Muscle of arm (tissue), 12 donors: ENCODE results near the gene MLX. TPM values are rescaled to one million over a fixed set of nuclear protein-coding genes. Genes with fewer than 3 reads are reported as not detected.
"Not testable (repeated sequence)": the region's sequence is repeated elsewhere in the genome, so short reads cannot be mapped to it uniquely, and the experiment has no call there.

ENCODE experiments used
- DNase-seq: peaks from one replicate; pipeline ENCODE4 v3.0.0-alpha.2; 2013
- polyA plus RNA-seq, 12 donors: library from polyadenylated mRNA; unstranded; fragments of 120-200 nt; gene quantifications; one replicate each; pipeline ENCODE4 v1.2.1, GENCODE V29; 2013; ENCODE audit not compliant: insufficient read length in 12 of 12

The MLX gene
- polyA plus RNA-seq, 12 donors: 33.2 to 42.8 (median 37.5) TPM; not detected in 1

- DNase-seq: no peak
Observed at GRCh38 chr17:42531455-42532354, 35.2 kb upstream of the MLX start.

DNA sequence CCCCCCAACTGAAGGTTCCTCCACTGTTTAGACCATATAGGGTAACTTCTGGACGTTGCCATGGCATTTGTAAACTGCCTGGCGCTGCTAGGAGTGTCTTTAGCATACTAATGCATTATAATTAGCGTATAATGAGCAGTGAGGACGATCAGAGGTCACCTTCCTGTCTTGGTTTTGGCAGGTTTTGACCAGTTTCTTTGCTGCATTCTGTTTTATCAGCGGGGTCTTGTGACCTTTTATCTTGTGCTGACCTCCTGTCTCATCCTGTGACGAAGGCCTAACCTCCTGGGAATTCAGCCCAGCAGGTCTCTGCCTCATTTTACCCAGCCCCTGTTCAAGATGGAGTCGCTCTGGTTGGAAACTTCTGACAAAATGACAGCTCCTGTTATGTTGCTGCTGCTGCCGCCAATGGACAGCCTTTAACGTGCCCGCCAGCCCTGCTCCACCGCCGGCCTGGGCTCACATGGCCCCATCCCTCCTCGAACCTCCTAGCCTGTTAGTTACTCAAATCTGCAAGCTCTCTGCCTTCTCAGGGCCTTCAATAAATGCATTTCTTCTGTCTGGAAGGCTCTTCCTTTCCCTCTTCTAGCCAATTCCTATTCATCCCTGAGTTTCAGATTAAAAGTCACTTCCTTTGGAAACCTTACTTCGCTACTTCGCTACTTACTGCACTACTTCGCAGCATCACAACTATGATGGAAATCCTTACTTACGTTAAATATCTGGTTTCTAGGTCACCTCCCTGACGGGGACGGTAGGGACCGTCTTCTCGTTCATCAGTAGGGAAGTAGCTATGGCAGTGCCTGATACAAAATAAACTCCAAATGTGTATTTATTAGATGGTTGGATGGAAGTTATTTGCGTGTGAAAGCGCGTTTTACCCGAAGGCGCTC is 31.5 kb upstream of the MLX start:
- no peak for DNase-seq

DNA sequence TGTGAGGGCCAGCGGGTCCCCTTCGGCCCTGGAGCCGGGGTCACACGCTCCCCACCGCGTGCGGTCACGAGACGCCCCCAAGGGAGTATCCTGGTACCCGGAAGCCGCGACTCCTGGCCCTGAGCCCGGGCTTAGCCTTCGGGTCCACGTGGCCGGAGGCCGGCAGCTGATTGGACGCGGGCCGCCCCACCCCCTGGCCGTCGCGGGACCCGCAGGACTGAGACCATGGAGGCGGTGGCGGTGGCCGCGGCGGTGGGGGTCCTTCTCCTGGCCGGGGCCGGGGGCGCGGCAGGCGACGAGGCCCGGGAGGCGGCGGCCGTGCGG is 30.9 kb upstream of the MLX start, which contains the start of gene NAGLU:
Gene NAGLU, plus strand, starts transcription at position 194 of the 324 bp plus-strand sequence. Its CDS starts 32 bp downstream, at position 226.
- peak; percentile 96 for DNase-seq

DNA sequence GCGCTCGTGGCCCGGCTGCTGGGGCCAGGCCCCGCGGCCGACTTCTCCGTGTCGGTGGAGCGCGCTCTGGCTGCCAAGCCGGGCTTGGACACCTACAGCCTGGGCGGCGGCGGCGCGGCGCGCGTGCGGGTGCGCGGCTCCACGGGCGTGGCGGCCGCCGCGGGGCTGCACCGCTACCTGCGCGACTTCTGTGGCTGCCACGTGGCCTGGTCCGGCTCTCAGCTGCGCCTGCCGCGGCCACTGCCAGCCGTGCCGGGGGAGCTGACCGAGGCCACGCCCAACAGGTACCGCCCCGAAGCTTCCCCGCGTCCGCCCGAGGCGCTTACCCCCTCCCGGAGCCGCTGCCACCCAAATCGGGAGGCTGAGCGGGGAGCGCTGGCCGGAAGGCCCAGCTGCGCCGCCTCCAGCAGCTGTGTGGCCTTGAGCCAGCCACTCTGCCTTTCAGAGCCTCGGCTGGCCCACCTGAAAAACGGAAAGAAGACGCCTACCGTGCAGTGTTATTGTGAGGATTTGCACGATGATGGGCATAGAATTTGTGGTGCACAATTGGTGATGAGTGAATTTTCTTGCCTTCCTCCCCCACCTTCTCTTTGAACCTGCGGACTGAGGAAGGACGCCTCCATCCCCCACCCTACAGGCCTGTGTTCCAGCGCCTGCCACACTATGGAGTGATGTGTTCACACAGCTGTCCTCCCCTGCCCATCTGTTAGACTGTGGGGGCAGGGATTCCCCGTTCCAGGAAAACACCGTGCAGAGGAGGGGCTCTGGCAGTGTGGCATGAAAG is 30.3 kb upstream of the MLX start:
- DNase-seq: peak; percentile 75

GRCh38 chr17:42537156-42537805 is 29.6 kb upstream of the MLX start:
- DNase-seq: no peak

DNA sequence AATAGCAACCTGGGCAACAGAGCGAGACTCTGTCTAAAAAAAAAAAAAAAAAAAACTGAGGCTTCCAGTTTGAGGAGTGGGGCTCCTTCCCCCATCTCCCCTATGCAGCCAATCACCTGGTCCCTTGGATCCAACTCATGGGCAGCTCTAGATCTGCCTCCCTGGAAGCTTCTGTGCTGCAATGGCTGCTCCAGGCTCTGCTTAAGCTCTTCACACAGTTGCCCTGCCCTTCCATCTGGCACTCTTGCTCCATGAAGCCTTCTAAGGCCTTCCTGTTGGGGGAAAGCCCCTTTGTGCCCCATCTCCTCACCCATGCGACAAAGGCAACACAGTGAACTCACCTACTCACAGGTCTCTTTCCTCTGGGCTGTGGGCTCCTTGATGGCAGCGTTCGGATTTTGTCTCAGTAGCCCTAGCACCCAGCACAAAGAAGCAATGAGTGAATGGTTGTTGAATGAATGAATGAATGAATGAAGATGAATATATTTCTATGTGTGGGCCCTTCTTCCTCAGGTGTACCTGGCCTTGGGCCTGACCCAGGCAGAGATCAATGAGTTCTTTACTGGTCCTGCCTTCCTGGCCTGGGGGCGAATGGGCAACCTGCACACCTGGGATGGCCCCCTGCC is 29.0 kb upstream of the MLX start:
- no peak for DNase-seq

DNA sequence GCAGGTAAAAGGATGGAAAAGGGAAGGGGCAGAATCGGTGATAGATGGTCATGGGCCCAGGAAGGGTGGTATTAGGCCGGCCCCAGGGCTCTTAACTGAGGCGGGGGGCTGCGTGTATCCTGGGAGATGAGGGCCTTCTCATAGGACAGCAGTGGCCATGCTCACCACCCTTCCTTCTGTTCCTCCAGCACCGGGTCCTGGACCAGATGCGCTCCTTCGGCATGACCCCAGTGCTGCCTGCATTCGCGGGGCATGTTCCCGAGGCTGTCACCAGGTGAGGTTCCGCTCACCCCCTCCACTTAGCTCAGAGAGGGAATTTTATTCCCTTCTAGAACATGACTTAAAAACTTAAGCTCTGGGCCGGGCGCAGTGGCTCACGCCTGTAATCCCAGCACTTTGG is 28.4 kb upstream of the MLX start:
- DNase-seq: no peak

- not testable (repeated sequence) for DNase-seq
Observed at GRCh38 chr17:42540558-42540957, 26.3 kb upstream of the MLX start.

DNA sequence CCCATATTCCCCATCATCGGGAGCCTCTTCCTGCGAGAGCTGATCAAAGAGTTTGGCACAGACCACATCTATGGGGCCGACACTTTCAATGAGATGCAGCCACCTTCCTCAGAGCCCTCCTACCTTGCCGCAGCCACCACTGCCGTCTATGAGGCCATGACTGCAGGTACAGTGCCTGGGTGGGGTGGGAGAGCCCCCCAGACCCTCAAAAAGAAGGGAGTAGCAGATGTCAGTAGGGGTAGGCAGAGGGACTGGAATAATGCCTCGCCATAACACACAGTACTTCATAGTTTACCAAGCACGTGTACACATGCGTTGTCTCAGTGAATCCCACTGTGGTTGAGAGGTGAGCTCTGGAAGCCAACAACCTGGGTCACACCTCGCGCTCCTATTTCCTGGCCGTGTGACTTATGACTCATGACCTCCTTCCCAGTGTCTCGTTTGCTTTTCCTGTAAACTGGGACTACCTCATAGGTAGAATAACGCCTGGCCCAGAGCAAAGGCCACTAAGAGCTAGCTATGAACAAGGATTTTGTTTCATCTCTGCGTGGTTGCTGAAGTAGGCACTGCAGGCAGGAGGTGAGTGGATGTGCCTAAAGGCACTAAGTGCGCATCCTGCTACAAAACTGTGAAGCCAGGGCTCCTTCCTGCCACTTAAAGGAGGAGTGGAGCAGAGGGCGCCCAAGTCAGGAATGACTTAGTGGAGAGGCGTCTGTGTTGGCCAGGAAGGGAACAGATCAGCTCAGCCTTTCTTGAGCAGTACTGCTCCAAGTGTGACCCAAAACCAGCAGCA is 25.7 kb upstream of the MLX start:
- no peak for DNase-seq

- no peak for DNase-seq
Observed at GRCh38 chr17:42543190-42544079, 23.5 kb upstream of the MLX start.

DNA sequence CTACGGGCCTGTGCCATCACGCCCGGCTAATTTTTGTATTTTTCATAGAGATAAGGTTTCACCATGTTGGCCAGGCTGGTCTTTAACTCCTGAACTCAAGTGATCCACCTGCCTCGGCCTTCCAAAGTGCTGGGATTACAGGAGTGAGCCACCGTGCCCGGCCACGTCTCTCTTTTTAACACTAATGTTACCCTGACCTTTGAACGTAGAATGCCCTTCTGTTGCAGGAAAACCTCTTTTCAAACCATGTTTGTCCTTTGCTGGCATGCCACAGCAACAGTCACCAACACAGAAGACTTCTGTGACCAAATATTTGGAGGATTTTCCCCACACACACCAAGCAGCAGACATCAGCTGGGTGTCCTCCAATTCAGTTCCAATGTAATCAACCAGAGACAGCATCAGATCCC is 22.0 kb upstream of the MLX start:
- DNase-seq: no peak

- not testable (repeated sequence) for DNase-seq
Observed at GRCh38 chr17:42545755-42546505, 21.0 kb upstream of the MLX start.

DNA sequence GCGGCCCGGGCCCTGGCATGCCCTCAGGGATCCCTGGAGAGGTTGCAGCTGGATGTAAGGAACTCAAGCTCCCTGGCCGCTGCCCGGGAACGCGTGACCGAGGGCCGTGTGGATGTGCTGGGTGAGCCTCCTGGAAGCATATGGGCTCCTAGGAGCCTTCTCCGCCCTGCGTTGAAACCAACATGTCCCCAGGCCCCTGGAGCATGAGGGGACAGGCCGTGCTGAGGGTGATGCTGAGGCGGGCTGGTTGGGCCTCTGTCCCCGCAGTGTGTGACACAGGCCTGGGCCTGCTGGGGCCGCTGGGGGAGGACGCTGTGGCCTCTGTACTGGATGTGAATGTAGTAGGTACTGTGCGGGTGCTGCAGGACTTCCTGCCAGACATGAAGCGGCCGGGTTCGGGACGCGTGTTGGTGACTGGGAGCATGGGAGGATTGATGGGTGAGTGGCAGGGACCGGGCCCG is 19.9 kb upstream of the MLX start:
- DNase-seq: no peak

DNA sequence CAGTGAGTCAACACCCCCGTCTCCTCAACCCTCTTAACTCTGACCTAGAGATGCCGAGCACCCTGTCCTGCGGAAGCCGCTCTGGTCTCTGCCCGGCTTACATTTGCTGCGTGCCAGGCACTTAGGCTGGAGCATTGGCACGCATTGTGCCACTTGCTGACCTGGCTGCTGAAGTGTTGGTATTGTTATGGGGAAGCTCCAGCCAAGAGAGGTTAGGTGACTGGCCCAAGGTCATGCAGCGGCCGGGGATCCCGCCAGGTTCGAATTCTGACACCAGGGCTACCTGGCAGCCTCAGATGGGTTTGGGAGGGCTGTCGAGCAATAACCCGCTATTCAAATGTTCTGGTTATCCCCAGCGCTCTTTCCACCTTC is 19.2 kb upstream of the MLX start:
- DNase-seq: no peak

- no peak for DNase-seq
Observed at GRCh38 chr17:42548070-42548837, 18.6 kb upstream of the MLX start.

DNA sequence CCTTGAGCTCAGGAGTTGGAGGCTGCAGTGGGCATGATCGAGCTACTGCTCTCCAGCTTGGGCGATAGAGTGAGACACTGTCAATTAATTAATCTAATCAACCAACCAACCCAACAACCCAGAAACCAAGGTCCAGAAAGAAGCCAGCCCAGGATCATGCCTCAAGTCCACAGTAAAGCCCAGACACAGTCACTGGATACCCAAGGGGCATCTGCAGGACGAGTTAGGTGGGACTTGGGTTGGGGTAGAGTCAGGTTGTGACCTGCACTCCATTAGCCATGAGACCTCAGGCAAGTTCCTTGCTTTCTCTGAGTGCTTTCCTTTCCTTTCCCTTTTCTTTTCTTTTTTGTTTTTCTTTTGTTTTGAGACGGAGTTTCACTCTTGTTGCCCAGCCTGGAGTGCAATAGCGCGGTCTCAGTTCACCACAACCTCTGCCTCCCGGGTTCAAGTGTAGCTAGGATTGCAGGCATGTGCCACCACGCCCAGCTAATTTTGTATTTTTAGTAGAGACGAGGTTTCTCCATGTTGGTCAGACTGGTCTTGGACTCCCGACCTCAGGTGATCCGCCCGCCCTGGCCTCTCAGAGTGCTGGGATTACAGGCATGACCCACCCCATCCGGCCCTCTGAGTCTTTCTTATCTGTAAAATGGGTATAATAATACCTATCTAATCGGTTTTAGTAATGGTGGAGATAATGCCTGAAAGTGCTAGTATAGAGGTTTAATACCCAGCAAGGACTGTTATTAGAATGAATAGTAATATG is 17.7 kb upstream of the MLX start:
- no peak for DNase-seq

DNA sequence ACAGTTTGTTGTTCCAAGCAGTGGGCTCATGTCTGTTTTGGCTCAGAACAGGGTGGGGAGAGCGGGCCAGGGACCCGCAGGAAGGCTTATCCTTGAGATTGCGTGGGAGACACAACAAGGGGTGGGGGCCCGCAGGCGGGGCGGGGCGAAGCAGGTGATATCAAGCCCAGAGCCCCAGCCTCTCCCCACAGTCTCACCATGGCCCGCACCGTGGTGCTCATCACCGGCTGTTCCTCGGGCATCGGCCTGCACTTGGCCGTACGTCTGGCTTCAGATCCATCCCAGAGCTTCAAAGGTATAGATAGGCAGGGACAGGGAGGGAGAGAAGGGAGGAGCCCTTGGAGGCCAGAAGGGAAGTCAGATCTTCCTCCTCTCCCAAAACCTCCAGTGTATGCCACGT is 14.2 kb upstream of the MLX start, which contains the start of gene HSD17B1:
Gene HSD17B1, plus strand, starts transcription at position 188 of the 400 bp plus-strand sequence. Its CDS starts 11 bp downstream, at position 199.
- not testable (repeated sequence) for DNase-seq
